ENCODE measurements around the gene POLDIP2.

DNA sequence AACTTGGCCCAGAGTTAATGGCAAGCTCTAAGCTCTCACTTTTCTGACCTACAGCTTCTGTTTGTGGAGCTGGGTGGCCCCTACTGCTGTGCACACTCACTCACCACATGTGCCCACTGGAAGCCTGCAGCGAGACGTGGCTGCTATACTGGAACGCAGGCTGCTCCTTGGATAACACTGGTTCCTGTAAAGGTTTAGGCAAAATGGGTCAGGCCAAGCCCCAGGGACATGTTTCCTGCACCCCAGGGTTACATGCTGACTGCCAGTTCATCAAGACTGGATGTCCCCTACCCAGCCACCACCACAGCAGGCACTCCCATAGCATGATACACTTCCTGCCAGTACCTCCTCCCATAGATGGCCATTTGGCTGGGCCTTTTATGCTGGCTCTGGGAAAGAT, 8.3 kb downstream of the POLDIP2 start:
- TF ChIP-seq TAF1 (IDR thresholded peaks at IDR 0.05; ENCODE audit: borderline replicate concordance, low read depth, low read length) (no peak), EP300 (IDR thresholded peaks at IDR 0.05; ENCODE audit: borderline replicate concordance in 1 of 2, control insufficient read depth in 1 of 2, low read depth in 2 of 2, low read length in 2 of 2) (no peak), RFX5 (IDR thresholded peaks at IDR 0.05; ENCODE audit: low read depth, low read length) (no peak), SP1 (IDR thresholded peaks at IDR 0.05; ENCODE audit: low read depth, low read length) (no peak), SREBF1 (IDR thresholded peaks at IDR 0.05; ENCODE audit: low read length) (no peak), POLR2A (IDR thresholded peaks at IDR 0.05; ENCODE audit: low read depth, low read length) (no peak), HDAC2 (IDR thresholded peaks at IDR 0.05) (no peak), JUND (IDR thresholded peaks at IDR 0.05; ENCODE audit: low read depth, low read length) (no peak), PML (IDR thresholded peaks at IDR 0.05; ENCODE audit: low read length) (no peak), MXI1 (IDR thresholded peaks at IDR 0.05; ENCODE audit: low read depth, low read length) (no peak), FOXM1 (IDR thresholded peaks at IDR 0.05; ENCODE audit: low read depth, low read length) (no peak), CHD2 (IDR thresholded peaks at IDR 0.05; ENCODE audit: borderline replicate concordance, low read depth, low read length) (no peak), SUZ12 (IDR thresholded peaks at IDR 0.05; ENCODE audit: unreplicated experiment) (no peak)
- TF ChIP-seq, protein P1, sequence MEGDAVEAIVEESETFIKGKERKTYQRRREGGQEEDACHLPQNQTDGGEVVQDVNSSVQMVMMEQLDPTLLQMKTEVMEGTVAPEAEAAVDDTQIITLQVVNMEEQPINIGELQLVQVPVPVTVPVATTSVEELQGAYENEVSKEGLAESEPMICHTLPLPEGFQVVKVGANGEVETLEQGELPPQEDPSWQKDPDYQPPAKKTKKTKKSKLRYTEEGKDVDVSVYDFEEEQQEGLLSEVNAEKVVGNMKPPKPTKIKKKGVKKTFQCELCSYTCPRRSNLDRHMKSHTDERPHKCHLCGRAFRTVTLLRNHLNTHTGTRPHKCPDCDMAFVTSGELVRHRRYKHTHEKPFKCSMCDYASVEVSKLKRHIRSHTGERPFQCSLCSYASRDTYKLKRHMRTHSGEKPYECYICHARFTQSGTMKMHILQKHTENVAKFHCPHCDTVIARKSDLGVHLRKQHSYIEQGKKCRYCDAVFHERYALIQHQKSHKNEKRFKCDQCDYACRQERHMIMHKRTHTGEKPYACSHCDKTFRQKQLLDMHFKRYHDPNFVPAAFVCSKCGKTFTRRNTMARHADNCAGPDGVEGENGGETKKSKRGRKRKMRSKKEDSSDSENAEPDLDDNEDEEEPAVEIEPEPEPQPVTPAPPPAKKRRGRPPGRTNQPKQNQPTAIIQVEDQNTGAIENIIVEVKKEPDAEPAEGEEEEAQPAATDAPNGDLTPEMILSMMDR (IDR thresholded peaks at IDR 0.05 in 2 of 3, conservative IDR thresholded peaks at IDR 0.05 in 1 of 3; ENCODE audit: control insufficient read depth in 2 of 3, extremely low read depth in 1 of 3, insufficient read depth in 1 of 3, low read depth in 3 of 3, low read length in 3 of 3): no peak

Measured in GM12878 (cell line).